ENCODE results near the gene CAD. TPM values are rescaled to one million over a fixed set of nuclear protein-coding genes. Genes with fewer than 3 reads are reported as not detected.

CAD gene
- total and polyA plus RNA-seq, 9 of the 15 experiments (the other 6 are each of a cell fraction or from before 2014, with no cell fraction given), result 7.5 to 126 (median 33.7) TPM

DNA sequence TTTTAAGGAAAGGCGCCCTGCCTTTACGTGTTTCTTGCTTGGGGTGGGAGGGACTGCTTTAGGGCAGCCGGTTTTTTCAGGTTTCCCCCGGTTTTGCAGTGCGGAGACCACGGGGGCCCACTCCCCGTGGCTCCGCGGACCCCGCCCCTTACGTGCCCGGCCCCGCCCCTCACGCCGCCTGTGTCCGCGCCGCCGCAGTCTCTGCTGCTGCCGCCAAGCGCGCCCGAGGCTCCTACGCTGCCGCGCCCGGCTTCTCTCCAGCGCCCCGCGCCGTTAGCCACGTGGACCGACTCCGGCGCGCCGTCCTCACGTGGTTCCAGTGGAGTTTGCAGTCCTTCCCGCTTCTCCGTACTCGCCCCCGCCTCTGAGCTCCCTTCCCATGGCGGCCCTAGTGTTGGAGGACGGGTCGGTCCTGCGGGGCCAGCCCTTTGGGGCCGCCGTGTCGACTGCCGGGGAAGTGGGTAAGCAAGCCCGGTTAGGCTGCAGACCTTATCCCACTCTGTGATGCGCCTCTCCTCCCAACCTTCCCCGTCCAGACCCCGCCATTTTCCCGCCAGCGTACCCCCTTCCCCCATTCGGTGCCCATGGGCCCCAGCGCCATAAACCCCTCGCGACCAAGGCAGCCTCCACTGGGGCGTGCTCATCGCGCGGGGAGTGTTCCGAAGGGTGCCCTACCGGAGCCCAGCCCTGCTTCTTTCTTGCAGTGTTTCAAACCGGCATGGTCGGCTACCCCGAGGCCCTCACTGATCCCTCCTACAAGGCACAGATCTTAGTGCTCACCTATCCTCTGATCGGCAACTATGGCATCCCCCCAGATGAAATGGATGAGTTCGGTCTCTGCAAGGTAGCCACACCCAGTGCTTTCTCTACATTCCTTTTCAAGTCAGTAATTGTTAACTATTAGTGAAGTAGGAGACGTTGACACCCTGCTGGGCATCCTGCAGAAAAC lies at the start of gene CAD (continued):
- TF ChIP-seq, protein P1, sequence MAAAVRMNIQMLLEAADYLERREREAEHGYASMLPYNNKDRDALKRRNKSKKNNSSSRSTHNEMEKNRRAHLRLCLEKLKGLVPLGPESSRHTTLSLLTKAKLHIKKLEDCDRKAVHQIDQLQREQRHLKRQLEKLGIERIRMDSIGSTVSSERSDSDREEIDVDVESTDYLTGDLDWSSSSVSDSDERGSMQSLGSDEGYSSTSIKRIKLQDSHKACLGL (CRISPR knock-in tag; IDR thresholded peaks at IDR 0.05; ENCODE audit: borderline replicate concordance, poor library complexity, severe bottlenecking), result peak; percentile 92
- peak; percentile 46; the same call in 1 of the 2 replicates for TF ChIP-seq ZNF175 (CRISPR knock-in tag; IDR thresholded peaks at IDR 0.05; ENCODE audit: low read depth)
- no peak for TF ChIP-seq DIDO1 (tag; IDR thresholded peaks at IDR 0.05; ENCODE audit: low read depth)
- no peak; the same call in 1 of the 2 replicates for TF ChIP-seq TCF3 (CRISPR knock-in tag; IDR thresholded peaks at IDR 0.05)
- TF ChIP-seq, protein P2, sequence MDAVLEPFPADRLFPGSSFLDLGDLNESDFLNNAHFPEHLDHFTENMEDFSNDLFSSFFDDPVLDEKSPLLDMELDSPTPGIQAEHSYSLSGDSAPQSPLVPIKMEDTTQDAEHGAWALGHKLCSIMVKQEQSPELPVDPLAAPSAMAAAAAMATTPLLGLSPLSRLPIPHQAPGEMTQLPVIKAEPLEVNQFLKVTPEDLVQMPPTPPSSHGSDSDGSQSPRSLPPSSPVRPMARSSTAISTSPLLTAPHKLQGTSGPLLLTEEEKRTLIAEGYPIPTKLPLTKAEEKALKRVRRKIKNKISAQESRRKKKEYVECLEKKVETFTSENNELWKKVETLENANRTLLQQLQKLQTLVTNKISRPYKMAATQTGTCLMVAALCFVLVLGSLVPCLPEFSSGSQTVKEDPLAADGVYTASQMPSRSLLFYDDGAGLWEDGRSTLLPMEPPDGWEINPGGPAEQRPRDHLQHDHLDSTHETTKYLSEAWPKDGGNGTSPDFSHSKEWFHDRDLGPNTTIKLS (IDR thresholded peaks at IDR 0.05; ENCODE audit: borderline replicate concordance, low read depth), result peak; percentile 94
- TF ChIP-seq, protein P3, sequence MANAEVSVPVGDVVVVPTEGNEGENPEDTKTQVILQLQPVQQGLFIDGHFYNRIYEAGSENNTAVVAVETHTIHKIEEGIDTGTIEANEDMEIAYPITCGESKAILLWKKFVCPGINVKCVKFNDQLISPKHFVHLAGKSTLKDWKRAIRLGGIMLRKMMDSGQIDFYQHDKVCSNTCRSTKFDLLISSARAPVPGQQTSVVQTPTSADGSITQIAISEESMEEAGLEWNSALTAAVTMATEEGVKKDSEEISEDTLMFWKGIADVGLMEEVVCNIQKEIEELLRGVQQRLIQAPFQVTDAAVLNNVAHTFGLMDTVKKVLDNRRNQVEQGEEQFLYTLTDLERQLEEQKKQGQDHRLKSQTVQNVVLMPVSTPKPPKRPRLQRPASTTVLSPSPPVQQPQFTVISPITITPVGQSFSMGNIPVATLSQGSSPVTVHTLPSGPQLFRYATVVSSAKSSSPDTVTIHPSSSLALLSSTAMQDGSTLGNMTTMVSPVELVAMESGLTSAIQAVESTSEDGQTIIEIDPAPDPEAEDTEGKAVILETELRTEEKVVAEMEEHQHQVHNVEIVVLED (CRISPR knock-in tag; IDR thresholded peaks at IDR 0.05), result peak; percentile 89
- TF ChIP-seq NCOA1 (IDR thresholded peaks at IDR 0.05; ENCODE audit: low read depth), result no peak
- TF ChIP-seq, protein P4, sequence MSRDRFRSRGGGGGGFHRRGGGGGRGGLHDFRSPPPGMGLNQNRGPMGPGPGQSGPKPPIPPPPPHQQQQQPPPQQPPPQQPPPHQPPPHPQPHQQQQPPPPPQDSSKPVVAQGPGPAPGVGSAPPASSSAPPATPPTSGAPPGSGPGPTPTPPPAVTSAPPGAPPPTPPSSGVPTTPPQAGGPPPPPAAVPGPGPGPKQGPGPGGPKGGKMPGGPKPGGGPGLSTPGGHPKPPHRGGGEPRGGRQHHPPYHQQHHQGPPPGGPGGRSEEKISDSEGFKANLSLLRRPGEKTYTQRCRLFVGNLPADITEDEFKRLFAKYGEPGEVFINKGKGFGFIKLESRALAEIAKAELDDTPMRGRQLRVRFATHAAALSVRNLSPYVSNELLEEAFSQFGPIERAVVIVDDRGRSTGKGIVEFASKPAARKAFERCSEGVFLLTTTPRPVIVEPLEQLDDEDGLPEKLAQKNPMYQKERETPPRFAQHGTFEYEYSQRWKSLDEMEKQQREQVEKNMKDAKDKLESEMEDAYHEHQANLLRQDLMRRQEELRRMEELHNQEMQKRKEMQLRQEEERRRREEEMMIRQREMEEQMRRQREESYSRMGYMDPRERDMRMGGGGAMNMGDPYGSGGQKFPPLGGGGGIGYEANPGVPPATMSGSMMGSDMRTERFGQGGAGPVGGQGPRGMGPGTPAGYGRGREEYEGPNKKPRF (IDR thresholded peaks at IDR 0.05; ENCODE audit: low read depth, low read length), result no peak
- TF ChIP-seq EWSR1 (IDR thresholded peaks at IDR 0.05; ENCODE audit: borderline replicate concordance, low read depth, partially characterized antibody), result no peak
